ENCODE results near the gene DISC1. TPM values are rescaled to one million over a fixed set of nuclear protein-coding genes. Genes with fewer than 3 reads are reported as not detected.
"Not testable (repeated sequence)": the region's sequence is repeated elsewhere in the genome, so short reads cannot be mapped to it uniquely, and the experiment has no call there.

DISC1 gene
- total RNA-seq, 2 donors from 2014 or later, result 2.3 to 7.0 TPM

- no peak overlapping the region for H3K27ac ChIP-seq
- intact Hi-C loops (cut with DNase I), result no loop called here
- H3K9me3 ChIP-seq, result no peaks in the 10 kb centered on the region
- ATAC-seq (no peak), DNase-seq (no peak)
- H3K36me3 ChIP-seq (replicated peaks in 1 of 2; ENCODE audit: insufficient read depth in 1 of 2, low read depth in 2 of 2), result no peaks in the 10 kb centered on the region
- no peaks in the 10 kb centered on the region for H3K27me3 ChIP-seq
- H3K4me1 ChIP-seq, result no peaks in the 10 kb centered on the region
- H3K4me3 ChIP-seq, result no peak overlapping the region
- 66 to 71% methylated on average over 6 of the region's 6 CpGs for WGBS, 2 donors
- TF ChIP-seq CTCF (IDR thresholded peaks at IDR 0.05) (no peak), POLR2A (IDR thresholded peaks at IDR 0.05) (no peak)
Observed at GRCh38 chr1:231761747-231762541, 135.4 kb downstream of the DISC1 start.

- ATAC-seq (no peak), DNase-seq (no peak)
- intact Hi-C loops (cut with DNase I), result no loop called here
- Histone ChIP-seq H3K4me3 (no peak overlapping the region), H3K27me3 (no peaks in the 10 kb centered on the region), H3K27ac (no peak overlapping the region), H3K36me3 (replicated peaks in 1 of 2; ENCODE audit: insufficient read depth in 1 of 2, low read depth in 2 of 2) (no peaks in the 10 kb centered on the region), H3K9me3 (no peaks in the 10 kb centered on the region), H3K4me1 (no peaks in the 10 kb centered on the region)
- no peak for TF ChIP-seq CTCF (IDR thresholded peaks at IDR 0.05)
- no peak for TF ChIP-seq POLR2A (IDR thresholded peaks at IDR 0.05)
- 76 to 90% methylated on average over 2 of the region's 2 CpGs for WGBS, 2 donors
Observed at GRCh38 chr1:231763456-231763855, 136.9 kb downstream of the DISC1 start.

GRCh38 chr1:231765825-231766224, 139.2 kb downstream of the DISC1 start:
- ATAC-seq; intact Hi-C loops (cut with DNase I): not testable (repeated sequence)
- 89 to 93% methylated on average over 7 of the region's 7 CpGs for WGBS, 2 donors

GRCh38 chr1:231767471-231767870, 140.9 kb downstream of the DISC1 start:
- no peak overlapping the region for H3K4me3 ChIP-seq
- H3K9me3 ChIP-seq, result no peaks in the 10 kb centered on the region
- H3K27me3 ChIP-seq, result no peaks in the 10 kb centered on the region
- intact Hi-C loops (cut with DNase I), result no loop called here
- H3K27ac ChIP-seq, result no peak overlapping the region
- TF ChIP-seq POLR2A (IDR thresholded peaks at IDR 0.05) (no peak), CTCF (IDR thresholded peaks at IDR 0.05) (no peak)
- ATAC-seq (no peak), DNase-seq (no peak)
- no peaks in the 10 kb centered on the region for H3K4me1 ChIP-seq
- WGBS, 2 donors, result 80 to 87% methylated on average over 4 of the region's 4 CpGs
- no peaks in the 10 kb centered on the region for H3K36me3 ChIP-seq (replicated peaks in 1 of 2; ENCODE audit: insufficient read depth in 1 of 2, low read depth in 2 of 2)

More at GRCh38 chr1:231765825-231766224, 139.2 kb downstream of the DISC1 start:
- H3K4me3 ChIP-seq; H3K27ac ChIP-seq; H3K9me3 ChIP-seq; H3K4me1 ChIP-seq; H3K27me3 ChIP-seq; DNase-seq; H3K36me3 ChIP-seq (replicated peaks in 1 of 2; ENCODE audit: insufficient read depth in 1 of 2, low read depth in 2 of 2): not testable (repeated sequence)

- H3K9me3 ChIP-seq, result no peaks in the 10 kb centered on the region
- 42 to 44% methylated on average over 1 of the region's 1 CpG for WGBS, 2 donors
- no peaks in the 10 kb centered on the region for H3K27me3 ChIP-seq
- intact Hi-C loops (cut with DNase I), result no loop called here
- H3K4me3 ChIP-seq, result no peak overlapping the region
- H3K36me3 ChIP-seq (replicated peaks in 1 of 2; ENCODE audit: insufficient read depth in 1 of 2, low read depth in 2 of 2), result no peaks in the 10 kb centered on the region
- H3K4me1 ChIP-seq, result no peaks in the 10 kb centered on the region
- ATAC-seq, result no peak
- DNase-seq, result no peak
- no peak overlapping the region for H3K27ac ChIP-seq
- TF ChIP-seq POLR2A (IDR thresholded peaks at IDR 0.05) (no peak), CTCF (IDR thresholded peaks at IDR 0.05) (no peak)
Observed at GRCh38 chr1:231768416-231768815, 141.8 kb downstream of the DISC1 start.
